Activated B cell treated with CpG ODN at 0.5 μM for 24 hours (primary cell): ENCODE data around the gene KRT9. TPM values are rescaled to one million over a fixed set of nuclear protein-coding genes. Genes with fewer than 3 reads are reported as not detected.

ENCODE experiments used
- ATAC-seq: fragments of 200-7000 bp; cut with Tn5 transposase; one replicate; pipeline ENCODE4 v1.10.0; 2021; ENCODE audit warnings: low read depth, mild to moderate bottlenecking, moderate library complexity
- CTCF ChIA-PET: fragments of 350-600 bp; sonication (Branson Sonifier 250); formaldehyde crosslinking; loops from one replicate; lab custom pipeline; 2021; ENCODE audit warnings: antibody characterized with exemption; lab: Charles Lee
- POLR2A ChIA-PET: fragments of 350-600 bp; sonication (Branson Sonifier 250); formaldehyde crosslinking; loops from one replicate; lab custom pipeline; 2021; ENCODE audit warnings: antibody characterized with exemption; lab: Charles Lee
- DNase-seq: peaks from one replicate; pipeline ENCODE4 v3.0.0; 2022
- H3K27ac Mint-ChIP-seq: one replicate; pipeline ENCODE4 v1.8.0; 2020; ENCODE audit warnings: mixed read lengths
- H3K27me3 Mint-ChIP-seq: one replicate; pipeline ENCODE4 v1.8.0; 2021; ENCODE audit warnings: mixed read lengths
- H3K36me3 Mint-ChIP-seq: one replicate; pipeline ENCODE4 v1.8.0; 2021; ENCODE audit warnings: low read depth, mixed read lengths
- H3K4me1 Mint-ChIP-seq: one replicate; pipeline ENCODE4 v1.8.0; 2021; ENCODE audit warnings: mixed read lengths
- H3K4me3 Mint-ChIP-seq: one replicate; pipeline ENCODE4 v1.8.0; 2020; ENCODE audit warnings: mild to moderate bottlenecking, mixed read lengths
- H3K9me3 Mint-ChIP-seq: one replicate; pipeline ENCODE4 v1.8.0; 2020; ENCODE audit warnings: mixed read lengths
- CTCF ChIP-seq: fragments of 200-600 bp; IDR thresholded peaks from one replicate; pipeline ENCODE4 v1.8.0; 2022; ENCODE audit warnings: antibody characterized with exemption, mild to moderate bottlenecking
- intact Hi-C: fragments of 100-400 bp; cut with micrococcal nuclease; formaldehyde crosslinking; loops from one replicate; pipeline ENCODE4 v1.15.1; 2024
- total RNA-seq: library from RNA; stranded (reverse); gene quantifications from 2 replicates; pipeline ENCODE4 v1.2.3, GENCODE V29; 2022

KRT9 gene
- total RNA-seq, 1 donor from 2014 or later = not detected

GRCh38 chr17:41602524-41602923, 30.7 kb upstream of the KRT9 start:
- CTCF ChIA-PET = no interaction called here
- H3K27ac Mint-ChIP-seq = no peak overlapping the region
- intact Hi-C loops = no loop called here
- no peak overlapping the region for H3K4me3 Mint-ChIP-seq
- peaks cover 15% of the 10 kb centered on the region for H3K9me3 Mint-ChIP-seq
- H3K27me3 Mint-ChIP-seq = peaks cover 19% of the 10 kb centered on the region
- TF ChIP-seq CTCF = no peak
- POLR2A ChIA-PET = no interaction called here
- ATAC-seq (no peak), DNase-seq (no peak)
- H3K36me3 Mint-ChIP-seq = peaks cover 2% of the 10 kb centered on the region
- no peaks in the 10 kb centered on the region for H3K4me1 Mint-ChIP-seq

- H3K27ac Mint-ChIP-seq = no peak overlapping the region
- intact Hi-C loops = no loop called here
- CTCF ChIA-PET = no interaction called here
Measured at GRCh38 chr17:41600318-41600717, 28.5 kb upstream of the KRT9 start.

GRCh38 chr17:41599680-41600079, 27.8 kb upstream of the KRT9 start:
- Mint-ChIP-seq H3K4me1 (no peaks in the 10 kb centered on the region), H3K4me3 (no peak overlapping the region), H3K27ac (no peak overlapping the region), H3K36me3 (no peaks in the 10 kb centered on the region), H3K9me3 (no peaks in the 10 kb centered on the region), H3K27me3 (peaks cover 16% of the 10 kb centered on the region)
- CTCF ChIA-PET = no interaction called here
- DNase-seq (no peak), ATAC-seq (no peak)
- intact Hi-C loops = no loop called here
- POLR2A ChIA-PET = no interaction called here
- TF ChIP-seq CTCF = no peak

More at GRCh38 chr17:41600318-41600717, 28.5 kb upstream of the KRT9 start:
- TF ChIP-seq CTCF = no peak
- H3K36me3 Mint-ChIP-seq = no peaks in the 10 kb centered on the region
- H3K4me1 Mint-ChIP-seq = no peaks in the 10 kb centered on the region
- H3K4me3 Mint-ChIP-seq = no peak overlapping the region
- no peaks in the 10 kb centered on the region for H3K9me3 Mint-ChIP-seq
- POLR2A ChIA-PET = no interaction called here
- H3K27me3 Mint-ChIP-seq = peaks cover 12% of the 10 kb centered on the region
- DNase-seq (no peak), ATAC-seq (no peak)

GRCh38 chr17:41595585-41595984, 23.7 kb upstream of the KRT9 start:
- no peaks in the 10 kb centered on the region for H3K4me1 Mint-ChIP-seq
- no peak overlapping the region for H3K27ac Mint-ChIP-seq
- ChIA-PET CTCF (no interaction called here), POLR2A (no interaction called here)
- H3K27me3 Mint-ChIP-seq = peaks cover 9% of the 10 kb centered on the region
- no peak for ATAC-seq
- intact Hi-C loops = no loop called here
- no peaks in the 10 kb centered on the region for H3K9me3 Mint-ChIP-seq
- no peak for DNase-seq
- no peak for TF ChIP-seq CTCF
- no peak overlapping the region for H3K4me3 Mint-ChIP-seq
- no peaks in the 10 kb centered on the region for H3K36me3 Mint-ChIP-seq

GRCh38 chr17:41594363-41594915, 22.6 kb upstream of the KRT9 start:
- no peaks in the 10 kb centered on the region for H3K36me3 Mint-ChIP-seq
- H3K4me3 Mint-ChIP-seq = no peak overlapping the region
- no peaks in the 10 kb centered on the region for H3K4me1 Mint-ChIP-seq
- H3K27me3 Mint-ChIP-seq = peaks cover 12% of the 10 kb centered on the region
- no peak overlapping the region for H3K27ac Mint-ChIP-seq
- ChIA-PET POLR2A (no interaction called here), CTCF (no interaction called here)
- no peak for TF ChIP-seq CTCF
- intact Hi-C loops = no loop called here
- H3K9me3 Mint-ChIP-seq = no peaks in the 10 kb centered on the region
- DNase-seq (no peak), ATAC-seq (no peak)
